ENCODE data around the gene ZNF337. TPM values are rescaled to one million over a fixed set of nuclear protein-coding genes. Genes with fewer than 3 reads are reported as not detected.

ZNF337 gene
- total RNA-seq, 1 experiment from 2014 or later, result 6.9 TPM

DNA sequence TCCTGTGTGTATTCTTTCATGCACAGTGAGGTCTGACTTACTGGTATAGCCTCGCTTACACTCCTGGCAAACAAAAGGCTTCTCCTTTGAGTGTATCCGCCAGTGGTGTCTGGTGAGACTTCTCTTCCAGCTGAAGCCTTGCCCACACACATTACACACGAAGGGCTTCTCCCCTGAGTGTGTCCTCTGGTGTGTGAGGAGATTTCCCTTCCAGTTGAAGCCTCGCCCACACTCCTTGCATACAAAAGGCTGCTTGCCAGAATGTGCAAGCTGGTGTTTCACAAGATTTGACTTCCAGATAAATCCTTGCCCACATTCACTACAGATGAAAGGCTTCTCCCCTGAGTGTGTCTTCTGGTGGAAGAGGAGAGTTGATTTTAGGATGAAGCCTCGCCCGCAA lies 21.5 kb downstream of the ZNF337 start:
- TF ChIP-seq ZSCAN18 (CRISPR knock-in tag; IDR thresholded peaks at IDR 0.05), result no peak
- no peak for TF ChIP-seq NR1H2 (CRISPR knock-in tag; IDR thresholded peaks at IDR 0.05)
- no peak for TF ChIP-seq MYBL2 (CRISPR knock-in tag; IDR thresholded peaks at IDR 0.05)
- CTCF ChIA-PET, result no interaction called here
- Mint-ChIP-seq H3K36me3 (peaks cover 47% of the 10 kb centered on the region), H3K4me1 (no peaks in the 10 kb centered on the region), H3K27me3 (ENCODE audit: low read depth) (no peaks in the 10 kb centered on the region), H3K9me3 (peaks cover 3% of the 10 kb centered on the region; the same call in 1 of the 2 replicates), H3K4me3 (no peak overlapping the region), H3K27ac (no peak overlapping the region)
- POLR2A ChIA-PET, result no interaction called here
- ATAC-seq, result no peak
- DNase-seq (ENCODE audit: low spot score), result no peak

DNA sequence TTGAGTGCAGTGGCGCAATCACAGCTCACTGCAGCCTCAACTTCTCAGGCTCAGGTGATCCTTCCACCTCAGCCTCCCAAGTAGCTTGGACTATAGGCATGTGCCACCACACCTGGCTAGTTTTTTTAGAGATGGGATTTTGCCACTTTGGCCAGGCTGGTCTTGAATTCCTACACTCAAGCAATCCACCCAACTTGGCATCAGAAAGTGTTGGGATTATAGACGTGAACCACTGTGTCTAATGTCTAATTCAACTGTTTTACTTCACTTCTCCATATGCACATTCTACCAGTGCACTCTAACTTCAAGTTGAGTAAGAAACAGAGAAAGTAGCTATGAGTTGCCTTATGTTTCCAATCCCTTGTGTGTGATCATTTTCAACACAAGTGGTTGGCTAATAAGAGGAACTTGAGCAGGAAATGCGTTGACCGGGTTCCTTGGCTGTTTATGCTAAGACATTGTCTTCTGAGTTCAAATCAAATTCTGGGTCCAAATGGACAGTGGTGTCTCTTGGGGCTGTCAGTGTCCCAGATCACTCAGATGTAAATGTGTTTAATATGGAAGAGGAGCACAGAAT lies 23.9 kb downstream of the ZNF337 start:
- Mint-ChIP-seq H3K9me3 (peaks cover 3% of the 10 kb centered on the region; the same call in 1 of the 2 replicates), H3K36me3 (peaks cover 45% of the 10 kb centered on the region), H3K27me3 (ENCODE audit: low read depth) (no peaks in the 10 kb centered on the region), H3K27ac (no peak overlapping the region; the same call in 1 of the 2 replicates), H3K4me3 (no peak overlapping the region), H3K4me1 (no peaks in the 10 kb centered on the region)
- no peak for TF ChIP-seq SMAD3 (CRISPR knock-in tag; IDR thresholded peaks at IDR 0.05; ENCODE audit: borderline replicate concordance)
- no peak for TF ChIP-seq EMX1 (CRISPR knock-in tag; IDR thresholded peaks at IDR 0.05)
- no peak for TF ChIP-seq CBFB (CRISPR knock-in tag; IDR thresholded peaks at IDR 0.05; ENCODE audit: low read depth)
- TF ChIP-seq USF1 (CRISPR knock-in tag; IDR thresholded peaks at IDR 0.05), result no peak
- no peak for TF ChIP-seq CREB1 (CRISPR knock-in tag; IDR thresholded peaks at IDR 0.05)
- TF ChIP-seq, protein P1, sequence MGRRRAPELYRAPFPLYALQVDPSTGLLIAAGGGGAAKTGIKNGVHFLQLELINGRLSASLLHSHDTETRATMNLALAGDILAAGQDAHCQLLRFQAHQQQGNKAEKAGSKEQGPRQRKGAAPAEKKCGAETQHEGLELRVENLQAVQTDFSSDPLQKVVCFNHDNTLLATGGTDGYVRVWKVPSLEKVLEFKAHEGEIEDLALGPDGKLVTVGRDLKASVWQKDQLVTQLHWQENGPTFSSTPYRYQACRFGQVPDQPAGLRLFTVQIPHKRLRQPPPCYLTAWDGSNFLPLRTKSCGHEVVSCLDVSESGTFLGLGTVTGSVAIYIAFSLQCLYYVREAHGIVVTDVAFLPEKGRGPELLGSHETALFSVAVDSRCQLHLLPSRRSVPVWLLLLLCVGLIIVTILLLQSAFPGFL (CRISPR knock-in tag; IDR thresholded peaks at IDR 0.05; ENCODE audit: borderline replicate concordance), result no peak
- TF ChIP-seq IRF2 (CRISPR knock-in tag; IDR thresholded peaks at IDR 0.05; ENCODE audit: borderline replicate concordance, low read depth), result no peak
- TF ChIP-seq PRDM15 (CRISPR knock-in tag; IDR thresholded peaks at IDR 0.05), result no peak
- TF ChIP-seq ZNF263 (CRISPR knock-in tag; IDR thresholded peaks at IDR 0.05; ENCODE audit: low read depth), result no peak
- no peak for TF ChIP-seq ESRRA (CRISPR knock-in tag; IDR thresholded peaks at IDR 0.05; ENCODE audit: borderline replicate concordance)
- TF ChIP-seq TCF7 (CRISPR knock-in tag; IDR thresholded peaks at IDR 0.05; ENCODE audit: low read depth), result no peak
- TF ChIP-seq FOXP1 (CRISPR knock-in tag; IDR thresholded peaks at IDR 0.05; ENCODE audit: borderline replicate concordance), result no peak
- TF ChIP-seq, protein P2, sequence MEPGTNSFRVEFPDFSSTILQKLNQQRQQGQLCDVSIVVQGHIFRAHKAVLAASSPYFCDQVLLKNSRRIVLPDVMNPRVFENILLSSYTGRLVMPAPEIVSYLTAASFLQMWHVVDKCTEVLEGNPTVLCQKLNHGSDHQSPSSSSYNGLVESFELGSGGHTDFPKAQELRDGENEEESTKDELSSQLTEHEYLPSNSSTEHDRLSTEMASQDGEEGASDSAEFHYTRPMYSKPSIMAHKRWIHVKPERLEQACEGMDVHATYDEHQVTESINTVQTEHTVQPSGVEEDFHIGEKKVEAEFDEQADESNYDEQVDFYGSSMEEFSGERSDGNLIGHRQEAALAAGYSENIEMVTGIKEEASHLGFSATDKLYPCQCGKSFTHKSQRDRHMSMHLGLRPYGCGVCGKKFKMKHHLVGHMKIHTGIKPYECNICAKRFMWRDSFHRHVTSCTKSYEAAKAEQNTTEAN (CRISPR knock-in tag; IDR thresholded peaks at IDR 0.05), result no peak
- TF ChIP-seq TEAD4 (CRISPR knock-in tag; IDR thresholded peaks at IDR 0.05), result no peak
- ChIA-PET CTCF (no interaction called here), POLR2A (no interaction called here)
- no peak for DNase-seq (ENCODE audit: low spot score)
- no peak for ATAC-seq

All from WTC11 (cell line).